Ascending aorta (tissue), 2 donors: ENCODE results near the gene TBX19. TPM values are rescaled to one million over a fixed set of nuclear protein-coding genes. Genes with fewer than 3 reads are reported as not detected.

ENCODE experiments used
- DNase-seq, 2 donors: peaks; one replicate each; pipeline ENCODE4 v3.0.0-alpha.2; 2019; ENCODE audit warnings: low spot score in 2 of 2
- H3K27ac ChIP-seq, 2 donors: fragments of 200-600 bp; sonication (generic); one replicate each; pipeline ENCODE4 v1.5.1; 2016 to 2017; ENCODE audit warnings: mild to moderate bottlenecking in 1 of 2
- H3K27me3 ChIP-seq: fragments of 200-600 bp; sonication (generic); one replicate; pipeline ENCODE4 v1.5.1; 2017
- H3K36me3 ChIP-seq, 2 donors: fragments of 200-600 bp; sonication (generic); one replicate each; pipeline ENCODE4 v1.5.1; 2016
- H3K4me1 ChIP-seq, 2 donors: fragments of 200-600 bp; sonication (generic); one replicate each; pipeline ENCODE4 v1.5.1; 2016 to 2017; ENCODE audit warnings: mild to moderate bottlenecking in 1 of 2
- H3K4me3 ChIP-seq, 2 donors: fragments of 200-600 bp; sonication (generic); one replicate each; pipeline ENCODE4 v1.5.1; 2016 to 2017; ENCODE audit warnings: mild to moderate bottlenecking in 1 of 2
- H3K9me3 ChIP-seq, 2 donors: fragments of 200-600 bp; sonication (generic); one replicate each; pipeline ENCODE4 v1.5.1; 2016
- CTCF ChIP-seq, 3 experiments: fragments of 200-600 bp in 2 of 3; fragments of 450-650 bp in 1 of 3; sonication (generic) in 2 of 3; IDR thresholded peaks; one replicate each; pipeline ENCODE4 v1.5.1; 2016 to 2019; ENCODE audit warnings: antibody characterized with exemption in 3 of 3, mild to moderate bottlenecking in 1 of 3, moderate library complexity in 1 of 3
- intact Hi-C: fragments of 100-400 bp; cut with DNase I; formaldehyde crosslinking; loops from one replicate; pipeline ENCODE4 v1.15.1; 2023
- total RNA-seq: library from RNA; depleted of rRNA; stranded (reverse); fragments of >200 nt; gene quantifications from one replicate; pipeline ENCODE4 v1.1.0, GENCODE V29; 2016

The TBX19 gene
- total RNA-seq, 1 donor from 2014 or later: 0.64 TPM

- peaks cover 3 to 4% of the 10 kb centered on the region in 2 donors for H3K36me3 ChIP-seq
- no peak overlapping the region for H3K27ac ChIP-seq
- H3K4me3 ChIP-seq: no peak overlapping the region
- TF ChIP-seq CTCF (IDR thresholded peaks at IDR 0.05): no peak
- intact Hi-C loops: no loop called here
- H3K9me3 ChIP-seq: no peaks in the 10 kb centered on the region
- H3K4me1 ChIP-seq: no peaks in the 10 kb centered on the region
- H3K27me3 ChIP-seq: no peaks in the 10 kb centered on the region
- DNase-seq: no peak
Observed at GRCh38 chr1:168291222-168291837, 10.7 kb downstream of the TBX19 start.

GRCh38 chr1:168293356-168293755, 12.7 kb downstream of the TBX19 start:
- Histone ChIP-seq H3K4me1 (no peaks in the 10 kb centered on the region), H3K9me3 (no peaks in the 10 kb centered on the region), H3K4me3 (no peak overlapping the region), H3K27me3 (no peaks in the 10 kb centered on the region), H3K27ac (no peak overlapping the region), H3K36me3 (peaks cover 3 to 4% of the 10 kb centered on the region in 2 donors)
- DNase-seq: no peak
- intact Hi-C loops: no loop called here
- no peak for TF ChIP-seq CTCF (IDR thresholded peaks at IDR 0.05)

GRCh38 chr1:168295411-168296114, 14.9 kb downstream of the TBX19 start:
- Histone ChIP-seq H3K36me3 (peaks cover 3 to 4% of the 10 kb centered on the region in 2 donors), H3K9me3 (no peaks in the 10 kb centered on the region), H3K27me3 (no peaks in the 10 kb centered on the region), H3K27ac (no peak overlapping the region), H3K4me1 (no peaks in the 10 kb centered on the region), H3K4me3 (no peak overlapping the region)
- intact Hi-C loops: no loop called here
- TF ChIP-seq CTCF (IDR thresholded peaks at IDR 0.05): no peak
- no peak for DNase-seq

GRCh38 chr1:168297019-168297730, 16.5 kb downstream of the TBX19 start:
- Histone ChIP-seq H3K27me3 (no peaks in the 10 kb centered on the region), H3K27ac (no peak overlapping the region), H3K9me3 (no peaks in the 10 kb centered on the region), H3K4me1 (no peaks in the 10 kb centered on the region), H3K36me3 (peaks cover 0 to 3% of the 10 kb centered on the region in 2 donors), H3K4me3 (no peak overlapping the region)
- TF ChIP-seq CTCF (IDR thresholded peaks at IDR 0.05): no peak
- DNase-seq: no peak
- intact Hi-C loops: no loop called here

GRCh38 chr1:168298446-168298845, 17.8 kb downstream of the TBX19 start:
- no peaks in the 10 kb centered on the region for H3K4me1 ChIP-seq
- H3K4me3 ChIP-seq: no peak overlapping the region
- peaks cover 0 to 3% of the 10 kb centered on the region in 2 donors for H3K36me3 ChIP-seq
- no peak overlapping the region for H3K27ac ChIP-seq
- DNase-seq: no peak
- H3K9me3 ChIP-seq: no peaks in the 10 kb centered on the region
- no peak for TF ChIP-seq CTCF (IDR thresholded peaks at IDR 0.05)
- intact Hi-C loops: no loop called here
- no peaks in the 10 kb centered on the region for H3K27me3 ChIP-seq
